ENCODE data around the gene EML4.

Gene EML4

DNA sequence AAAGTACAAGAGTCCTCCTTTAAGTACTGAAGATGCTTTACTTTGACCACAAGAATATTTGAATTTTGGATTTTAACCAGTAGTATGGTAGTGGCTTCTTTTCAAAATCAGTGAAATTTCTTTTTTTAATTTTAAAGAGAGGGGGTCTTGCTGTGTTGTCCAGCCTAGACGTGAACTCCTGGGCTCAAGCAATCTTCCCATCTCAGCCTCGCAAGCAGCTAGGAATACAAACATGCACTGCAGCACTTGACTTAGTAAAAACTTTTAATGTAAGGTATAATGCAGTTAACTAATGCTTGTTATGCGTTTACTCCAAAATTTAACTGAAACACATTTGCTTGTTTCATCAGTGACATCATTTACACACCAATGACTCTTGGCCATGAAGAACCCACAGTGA, 49.6 kb downstream of the EML4 start:
- no peak for DNase-seq

DNA sequence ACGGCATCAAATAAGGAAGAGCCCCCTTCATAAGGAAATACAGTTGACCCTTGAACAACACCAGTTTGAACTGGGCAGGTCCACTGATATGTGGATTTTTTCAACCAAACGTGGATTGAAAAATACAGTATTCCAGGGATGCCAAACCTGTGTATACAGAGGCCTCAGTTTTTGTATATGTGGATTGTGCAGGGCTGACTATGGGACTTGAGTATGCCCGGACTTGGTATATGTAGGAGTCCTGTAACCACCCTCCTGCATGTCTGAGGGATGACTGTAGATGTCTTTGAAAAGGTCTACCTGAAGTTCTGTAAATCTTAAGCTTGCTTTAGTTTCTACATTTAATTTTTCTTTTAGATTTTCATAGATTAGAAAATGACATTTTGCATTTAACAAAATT, 50.0 kb downstream of the EML4 start:
- DNase-seq = no peak

DNA sequence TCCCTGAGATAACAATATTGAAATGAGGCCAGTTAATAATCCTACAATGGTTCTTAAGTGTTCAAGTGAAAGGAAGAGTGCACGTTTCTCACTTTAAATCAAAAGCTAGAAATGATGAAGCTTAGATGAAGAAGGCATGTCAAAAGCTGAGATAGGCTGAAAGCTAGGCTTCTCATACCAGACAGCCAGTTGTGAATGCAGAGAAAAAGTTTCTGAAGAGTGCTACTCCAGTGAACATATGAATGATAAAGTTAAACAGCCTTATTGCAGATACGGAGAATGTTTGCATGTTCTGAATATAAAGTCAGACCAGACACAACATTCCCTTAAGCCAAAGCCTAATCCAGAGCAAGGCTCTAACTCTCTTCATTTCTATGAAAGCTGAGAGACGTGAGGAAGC, 51.4 kb downstream of the EML4 start:
- DNase-seq = no peak

DNA sequence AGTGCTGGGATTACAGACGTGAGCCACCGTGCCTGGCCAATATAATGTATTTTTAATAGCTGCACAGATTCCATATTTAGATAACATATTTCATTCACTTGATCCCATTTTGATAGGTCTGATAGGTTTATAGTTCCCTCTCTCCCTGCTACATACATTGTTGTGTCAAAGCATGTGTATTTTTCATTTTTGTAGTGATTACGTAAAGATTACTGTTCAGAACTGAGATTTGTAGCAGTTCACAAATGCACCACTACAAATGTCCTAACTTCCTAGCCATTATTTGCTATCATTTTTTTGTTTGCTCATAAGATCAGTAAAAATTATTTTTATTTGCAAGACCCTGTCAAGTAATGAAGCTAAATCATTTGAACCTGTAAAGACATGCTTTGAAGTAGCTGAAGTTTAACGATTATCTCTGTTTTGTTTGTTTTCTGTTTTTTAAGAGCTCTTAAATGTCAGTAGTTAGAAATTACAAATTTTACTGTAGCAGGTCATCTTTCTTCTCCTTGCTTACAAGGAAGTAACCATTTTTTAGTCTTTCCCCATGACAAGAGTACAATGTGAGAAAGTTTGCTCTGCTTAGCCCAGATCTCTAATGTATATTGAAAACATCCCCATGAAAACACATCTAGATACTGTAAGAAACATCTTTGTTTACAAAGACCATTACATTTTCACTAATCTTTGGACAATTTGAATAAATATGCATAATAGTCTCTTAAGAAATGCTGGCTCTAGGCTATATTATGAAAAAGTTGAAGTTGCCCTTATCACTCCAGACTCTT, 54.1 kb downstream of the EML4 start:
- no peak for DNase-seq

DNA sequence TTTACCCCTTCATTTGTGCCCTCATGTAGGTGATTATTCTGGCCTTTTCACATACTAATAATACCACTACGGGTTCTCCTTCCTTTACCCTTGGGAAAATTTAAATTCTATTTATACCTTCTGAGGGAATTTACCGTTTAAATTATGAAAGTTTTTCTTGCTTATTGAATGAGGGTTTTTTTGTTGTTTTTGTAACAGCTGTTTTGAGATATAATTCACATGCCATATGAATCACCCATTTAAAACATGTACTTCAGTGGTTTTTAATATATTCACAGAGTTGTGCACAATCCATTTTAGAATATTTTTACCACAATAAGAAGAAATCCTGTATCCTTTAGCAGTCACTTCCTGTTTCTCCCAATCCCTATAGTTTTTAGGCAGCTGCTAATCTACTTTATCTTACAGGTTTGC, 54.7 kb downstream of the EML4 start:
- DNase-seq = no peak

DNA sequence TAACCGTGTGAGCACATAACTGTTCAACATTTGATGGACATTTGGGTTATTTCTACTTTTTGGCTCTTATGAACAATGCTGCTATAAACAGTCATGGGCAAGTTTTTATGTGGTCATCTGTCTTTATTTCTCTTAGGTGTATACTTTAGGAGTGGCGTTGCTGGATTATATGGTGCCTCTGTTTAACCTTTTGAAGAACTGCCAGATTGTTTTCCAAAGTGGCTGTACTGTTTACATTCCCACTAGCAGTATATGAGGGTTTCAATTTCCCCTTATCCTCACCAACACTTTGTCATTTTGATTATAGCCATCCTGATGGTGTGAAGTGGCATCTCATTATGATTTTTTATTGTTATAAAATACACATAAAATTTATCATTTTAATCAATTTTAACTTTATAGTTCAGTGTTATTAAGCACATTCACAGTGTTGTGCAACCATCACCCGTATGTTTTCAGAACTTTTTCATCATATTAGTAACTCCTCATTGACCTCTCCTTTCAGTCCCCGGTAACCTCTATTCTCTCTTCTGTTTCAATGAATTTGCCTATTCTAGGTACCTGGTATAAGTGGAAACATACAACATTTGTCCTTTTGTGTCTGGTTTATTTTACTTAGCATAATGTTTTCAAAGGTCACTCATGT, 55.4 kb downstream of the EML4 start:
- no peak for DNase-seq

DNA sequence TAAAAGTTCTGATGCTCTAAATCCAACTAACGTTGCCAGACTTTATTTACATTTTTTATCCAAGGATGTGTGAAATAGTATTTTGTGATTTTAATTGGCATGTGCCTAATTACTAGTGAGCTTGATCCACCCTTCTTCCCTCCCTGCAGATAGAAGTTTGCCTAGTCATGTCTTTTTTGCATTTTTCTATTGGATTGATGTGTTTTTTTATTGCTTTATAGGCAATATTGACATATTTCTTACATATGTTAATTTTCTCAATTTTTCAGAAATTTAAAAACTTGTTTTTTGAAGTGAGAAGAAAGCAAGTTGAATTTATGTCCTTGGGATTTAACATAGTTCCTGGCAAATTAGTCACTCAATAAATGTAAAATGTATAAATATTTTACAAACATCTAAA, 56.4 kb downstream of the EML4 start:
- no peak for DNase-seq

DNA sequence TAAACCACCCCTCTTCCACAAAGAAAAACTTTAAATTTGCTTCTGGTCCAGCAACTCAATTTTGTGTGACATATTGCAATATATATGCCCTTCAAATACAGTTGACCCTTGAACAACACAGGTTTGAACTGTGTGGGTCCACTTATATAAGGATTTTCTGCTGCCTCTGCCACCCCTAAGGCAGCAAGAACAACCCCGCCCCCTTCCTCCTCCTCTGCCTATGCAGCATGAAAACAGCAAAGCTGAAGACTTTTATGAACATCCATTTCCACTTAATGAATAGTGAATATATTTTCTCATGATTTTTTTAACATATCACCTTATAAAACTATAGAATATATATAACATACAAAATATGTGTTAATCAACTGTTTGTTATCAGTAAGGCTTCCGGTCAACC, 58.3 kb downstream of the EML4 start:
- DNase-seq = no peak

DNA sequence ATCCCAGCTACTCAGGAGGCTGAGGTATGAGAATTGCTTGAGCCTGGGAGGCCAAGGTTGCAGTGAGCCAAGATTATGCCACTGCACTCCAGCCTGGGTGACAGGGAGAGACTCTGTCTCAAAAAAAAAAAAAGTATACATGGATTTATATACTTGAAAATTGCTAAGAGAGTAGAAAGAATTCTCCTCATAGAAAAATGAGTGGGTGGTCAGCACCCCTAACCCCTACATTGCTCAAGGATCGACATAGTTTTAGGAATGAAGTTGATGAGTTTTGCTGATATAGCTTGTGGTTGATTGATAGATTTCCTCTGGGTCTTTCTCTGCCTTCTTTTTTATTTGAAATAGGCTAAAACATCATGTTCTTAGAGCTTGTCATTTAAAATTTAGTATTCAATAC, 58.9 kb downstream of the EML4 start:
- no peak for DNase-seq

DNA sequence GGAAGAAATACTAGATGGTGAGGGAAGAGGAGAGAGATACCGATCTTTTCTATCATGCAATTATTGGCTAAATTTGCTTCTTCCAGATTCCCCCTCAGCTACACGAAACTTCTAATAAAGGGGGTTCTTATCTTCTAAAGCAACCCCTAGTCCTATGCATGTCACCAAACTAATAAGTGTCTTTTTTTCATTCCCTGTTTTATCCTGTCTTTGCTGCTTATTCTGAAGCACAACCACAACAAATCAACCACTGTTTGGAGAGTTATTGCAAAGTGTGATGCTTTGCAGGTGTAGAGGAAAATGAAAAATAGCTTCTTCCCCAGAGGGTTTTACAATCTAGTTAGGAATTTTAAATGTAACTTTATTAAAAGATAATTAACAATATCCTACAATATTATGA, 60.8 kb downstream of the EML4 start:
- DNase-seq = no peak

DNA sequence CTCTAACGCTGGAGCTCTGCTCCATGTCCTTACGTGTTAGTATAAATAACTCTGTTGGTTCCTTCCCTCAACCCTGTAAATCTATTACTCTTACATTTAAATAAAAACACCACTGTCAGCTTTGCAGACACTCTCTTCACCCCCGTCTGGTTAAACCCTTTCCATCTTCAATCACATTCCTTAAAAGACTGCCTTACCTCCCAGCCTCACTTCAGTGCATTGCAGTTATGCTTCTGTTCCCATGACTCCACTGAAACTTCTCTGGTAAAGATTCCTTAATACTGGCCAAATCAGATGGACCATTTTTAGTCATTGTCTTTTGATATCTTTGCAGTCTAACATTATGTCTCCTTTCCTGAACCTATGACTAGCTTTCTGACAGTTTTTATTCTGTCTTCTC, 61.7 kb downstream of the EML4 start:
- DNase-seq = no peak

DNA sequence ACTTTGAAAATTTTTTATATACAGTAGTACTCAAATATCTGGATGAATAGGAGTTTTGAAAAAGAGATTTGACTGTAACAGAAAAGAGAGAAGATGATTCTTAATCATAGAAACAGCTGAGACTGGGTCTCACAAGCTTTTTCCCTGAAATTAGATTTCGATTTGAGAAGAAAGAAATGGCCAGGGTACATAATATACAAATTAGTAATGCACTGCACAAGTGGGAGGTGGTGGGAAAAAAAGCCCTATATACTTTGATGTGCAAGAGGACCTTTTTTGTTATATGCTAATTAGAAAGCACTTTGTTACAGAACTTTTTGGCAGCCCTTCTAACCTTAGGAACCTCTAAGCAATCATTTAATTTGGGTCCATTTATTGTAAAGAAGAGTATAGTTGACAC, 62.9 kb downstream of the EML4 start:
- DNase-seq = no peak

DNA sequence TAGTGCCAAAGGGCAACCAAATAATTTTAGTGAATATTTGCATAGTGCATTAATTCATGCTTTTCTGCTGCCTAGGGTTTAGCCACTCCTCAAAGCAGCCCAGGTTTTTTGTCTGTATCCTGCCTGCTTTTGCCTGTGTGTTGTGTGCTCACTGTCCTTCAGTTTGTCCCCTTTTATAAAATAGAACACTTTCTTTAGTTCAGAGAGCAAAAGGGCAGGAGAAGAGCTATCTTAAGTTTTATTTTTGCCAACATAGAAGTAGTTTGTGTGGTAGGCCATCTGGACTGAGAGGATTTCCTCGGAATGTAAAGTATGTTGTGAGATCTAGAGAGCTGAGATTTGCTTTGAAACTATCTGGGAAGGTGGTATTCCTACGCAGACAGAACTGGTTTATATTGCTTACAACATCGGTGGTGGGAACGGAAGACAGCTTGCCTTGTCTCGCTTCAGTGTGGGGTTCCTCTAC, 64.9 kb downstream of the EML4 start:
- no peak for DNase-seq

DNA sequence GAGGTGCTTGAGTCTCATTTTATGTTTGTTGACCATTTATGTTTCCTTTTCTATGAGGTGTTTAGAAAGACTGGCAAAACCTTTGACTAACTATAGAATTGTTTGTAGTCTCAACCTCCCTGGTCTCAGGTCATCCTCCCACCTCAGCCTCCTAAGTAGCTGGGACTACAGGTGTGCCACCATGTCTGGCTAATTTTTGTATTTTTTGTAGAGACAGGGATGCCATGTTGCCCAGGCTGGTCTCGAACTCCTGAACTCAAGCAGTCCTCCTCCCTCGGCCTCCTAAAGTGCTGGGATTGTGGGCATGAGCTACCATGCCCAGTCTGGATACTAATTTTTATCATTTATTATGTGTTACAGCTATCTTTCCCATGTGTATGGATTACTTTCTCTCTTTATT, 67.8 kb downstream of the EML4 start:
- no peak for DNase-seq

DNA sequence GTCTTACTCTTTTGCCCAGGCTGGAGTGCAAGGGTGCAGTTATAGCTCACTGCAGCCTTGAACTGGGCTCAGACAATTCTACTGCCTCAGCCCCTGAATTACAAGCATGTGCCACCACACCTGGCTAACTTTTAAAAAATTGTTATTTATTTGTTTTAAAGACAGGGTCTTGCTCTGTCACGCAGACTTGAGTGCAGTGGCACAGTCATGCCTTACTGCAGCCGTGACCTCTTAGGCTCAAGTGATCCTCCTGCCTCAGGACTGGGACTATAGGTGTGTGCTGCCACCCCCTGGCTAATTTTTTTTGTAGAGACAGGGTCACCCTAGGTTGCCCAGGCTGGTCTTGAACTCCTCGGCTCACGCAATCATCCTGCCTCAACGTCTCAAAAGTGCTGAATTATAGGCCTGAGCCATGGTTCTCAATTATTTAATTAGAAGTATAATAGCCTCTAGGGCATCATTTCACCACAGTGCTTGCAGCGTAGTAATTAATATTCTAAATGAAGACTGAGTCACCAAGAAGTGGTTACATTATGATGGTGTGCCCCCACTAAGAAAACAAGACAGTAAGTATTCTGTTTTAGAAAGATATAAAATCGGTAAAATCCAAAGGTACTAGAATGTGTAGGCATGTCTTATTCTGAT, 69.6 kb downstream of the EML4 start:
- peak in 10 of 51 donors; percentile 1 to 25 (median 3) for DNase-seq

DNA sequence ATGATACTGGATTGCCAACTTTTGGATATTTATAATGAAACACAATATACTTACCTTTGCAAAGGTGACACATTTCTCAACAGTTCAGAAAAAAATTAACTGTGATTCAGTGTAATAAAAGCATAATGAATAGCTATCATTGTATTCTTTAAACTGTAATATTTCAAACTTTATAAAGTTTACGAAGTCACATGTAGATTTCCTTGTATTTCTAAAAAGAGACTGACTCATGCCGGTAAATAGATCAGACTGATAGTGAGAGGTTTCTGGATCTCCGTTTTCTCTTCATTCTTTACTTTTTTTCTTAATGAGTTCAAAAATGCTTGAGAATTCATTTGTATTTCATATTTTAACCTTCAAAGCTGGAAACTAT, 70.1 kb downstream of the EML4 start:
- no peak for DNase-seq

DNA sequence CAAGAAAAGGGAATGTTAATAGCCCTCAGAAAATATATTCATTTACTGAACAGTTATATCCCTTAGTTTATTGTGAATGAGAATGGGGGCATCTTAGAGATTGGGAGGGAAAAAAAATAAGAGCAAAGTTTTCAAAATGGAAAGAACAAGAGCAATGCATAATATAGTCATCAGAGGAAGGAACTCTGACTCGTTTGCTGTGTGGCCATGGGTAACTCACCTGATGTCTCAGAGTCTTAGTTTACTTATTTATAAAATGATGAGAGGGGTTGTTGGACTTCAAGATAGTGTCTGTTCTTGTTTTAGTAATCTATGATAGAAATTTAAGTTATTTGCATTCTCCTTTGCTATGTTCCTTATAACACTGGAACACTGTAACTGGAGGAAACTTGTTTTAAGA, 70.7 kb downstream of the EML4 start:
- no peak for DNase-seq

DNA sequence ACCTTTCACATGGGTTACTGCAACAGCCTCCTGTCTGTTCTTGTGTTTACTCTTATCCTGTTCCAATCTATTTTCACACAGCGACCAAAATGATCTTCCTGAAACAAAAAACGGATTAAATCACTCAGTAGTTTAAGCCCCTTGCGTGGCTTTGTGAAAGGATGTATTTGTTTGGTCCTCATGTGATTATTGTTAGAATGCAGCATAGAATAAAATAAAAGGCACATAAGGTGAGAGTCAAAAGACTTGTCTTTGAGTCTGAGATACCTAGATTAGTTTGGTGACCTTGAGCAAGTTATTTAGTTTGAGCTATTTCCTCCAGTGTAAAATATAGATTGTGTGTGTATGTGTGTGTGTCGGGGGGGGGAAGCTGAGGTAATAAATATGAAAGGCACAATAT, 72.4 kb downstream of the EML4 start:
- DNase-seq = no peak

DNA sequence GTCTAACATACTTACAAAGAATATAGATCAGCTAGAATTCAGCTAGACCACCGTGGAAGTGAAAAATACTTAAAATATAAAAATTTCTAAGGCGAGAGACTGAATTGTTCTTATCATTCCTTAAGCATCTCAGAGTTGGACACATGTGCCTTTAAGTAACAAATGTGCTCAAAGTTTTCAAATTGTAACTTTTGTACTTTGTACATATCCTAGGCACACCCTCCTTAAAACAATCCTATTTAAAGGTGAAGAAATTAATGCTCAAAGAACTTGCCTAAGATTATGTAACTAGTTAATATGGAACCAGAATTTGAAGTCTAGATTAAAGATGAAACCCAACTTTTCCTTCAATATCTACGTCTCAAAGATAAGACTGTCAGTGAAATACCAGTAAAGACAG, 74.1 kb downstream of the EML4 start:
- no peak for DNase-seq

DNA sequence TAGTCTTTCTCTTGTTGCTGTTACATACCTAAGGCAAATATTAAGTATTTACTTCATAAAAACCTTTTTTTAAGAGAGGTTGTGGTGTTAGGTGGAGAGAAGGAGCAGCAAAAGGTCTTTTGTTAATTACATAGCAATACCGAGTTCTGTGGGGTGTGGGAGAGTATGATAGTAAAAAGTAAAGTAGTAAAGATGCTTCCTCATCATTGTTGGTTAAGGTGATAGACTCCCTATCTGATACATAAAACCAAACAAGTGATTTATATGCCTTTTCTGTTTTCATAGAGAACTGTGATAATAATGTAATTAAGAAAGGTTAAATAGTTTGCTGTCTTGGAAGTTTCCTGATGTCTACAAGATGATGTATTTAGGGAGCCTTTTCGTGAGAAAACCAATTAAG, 75.4 kb downstream of the EML4 start:
- no peak for DNase-seq

DNA sequence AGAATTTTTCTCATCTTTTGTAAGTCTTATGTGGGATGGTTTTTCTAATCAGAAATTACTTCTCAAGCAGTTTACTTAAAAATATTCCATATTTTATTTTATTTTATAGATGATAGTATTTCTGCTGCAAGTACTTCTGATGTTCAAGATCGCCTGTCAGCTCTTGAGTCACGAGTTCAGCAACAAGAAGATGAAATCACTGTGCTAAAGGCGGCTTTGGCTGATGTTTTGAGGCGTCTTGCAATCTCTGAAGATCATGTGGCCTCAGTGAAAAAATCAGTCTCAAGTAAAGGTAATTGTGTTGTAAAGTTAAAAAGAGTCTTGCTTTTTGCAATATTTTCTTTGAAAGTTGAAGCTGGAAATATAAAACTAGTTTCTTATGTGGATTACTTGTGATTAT, 76.2 kb downstream of the EML4 start:
- DNase-seq = no peak

DNA sequence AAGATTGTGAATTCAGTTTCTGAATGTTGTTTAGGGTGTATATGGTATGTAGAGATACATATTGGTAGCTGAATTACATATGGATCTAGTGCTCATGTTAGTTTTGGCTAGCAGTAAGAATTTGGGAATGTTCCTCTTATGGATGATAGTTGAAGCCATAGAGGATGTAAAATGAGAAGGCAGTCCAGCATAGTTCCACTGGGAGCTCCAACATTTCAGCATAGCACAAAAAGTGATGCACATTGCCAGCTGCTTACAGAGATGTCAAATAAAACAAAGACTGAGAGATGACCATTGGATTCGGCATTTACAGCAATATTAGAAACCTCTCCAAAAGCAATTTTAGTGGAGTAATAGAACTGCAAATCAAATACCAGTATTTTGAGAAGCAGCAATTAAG, 77.4 kb downstream of the EML4 start:
- no peak for DNase-seq

DNA sequence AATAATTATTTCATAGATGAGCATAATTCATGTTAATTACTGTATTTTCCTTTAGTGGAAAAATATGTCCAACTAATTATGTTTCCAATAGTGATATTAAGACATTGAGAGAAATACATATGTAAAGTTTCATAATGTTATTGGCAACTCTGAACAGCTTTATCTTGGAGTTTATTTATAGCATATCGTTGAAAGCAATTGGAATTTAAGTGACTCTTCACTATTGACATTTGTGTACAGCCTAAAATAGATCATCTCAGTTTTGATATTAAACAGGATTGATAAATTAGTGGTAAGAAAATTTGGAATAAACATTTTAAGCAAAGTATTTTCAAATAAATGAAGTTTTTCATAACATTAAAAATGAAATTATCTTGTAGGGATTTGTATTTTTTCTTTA, 79.7 kb downstream of the EML4 start:
- no peak for DNase-seq

Measured in hypothalamus (tissue), 51 donors.